Daoy (cell line): ENCODE data around the gene BRD3OS. TPM values are rescaled to one million over a fixed set of nuclear protein-coding genes. Genes with fewer than 3 reads are reported as not detected.

Experiments
- total RNA-seq: library from RNA; depleted of rRNA; stranded (reverse); fragments of >200 nt; shearing (Covaris generic); gene quantifications from 2 replicates; pipeline ENCODE4 v1.2.3, GENCODE V29; 2014; rRNA removed

Gene BRD3OS
- total RNA-seq, 1 experiment from 2014 or later: 12.8 TPM

Other genes starting within 250 kb of the BRD3OS start
- 11.3 and 11.5 TPM in 2 replicates for gene VAV2, start 33.2 kb upstream of the BRD3OS start, total RNA-seq
- gene BRD3, start 42.5 kb downstream of the BRD3OS start, total RNA-seq: 6.4 and 6.5 TPM in 2 replicates
- 36.5 and 40.9 TPM in 2 replicates for gene WDR5, start 110.6 kb downstream of the BRD3OS start, total RNA-seq
- not detected in 2 replicates for gene RNU6ATAC, start 139.1 kb downstream of the BRD3OS start, total RNA-seq